Neural progenitor cell (in vitro differentiated cells): ENCODE data around the gene CNKSR1. TPM values are rescaled to one million over a fixed set of nuclear protein-coding genes. Genes with fewer than 3 reads are reported as not detected.

Experiments used
- DNase-seq: peaks from one replicate; pipeline ENCODE4 v3.0.0-alpha.2; 2016; ENCODE audit warnings: low spot score
- H2AFZ ChIP-seq: fragments of 200-600 bp; sonication (generic); replicated peaks from 2 replicates; pipeline ENCODE4 v1.6.1; 2016; ENCODE audit warnings: antibody characterized with exemption
- H3F3A ChIP-seq: fragments of 200-600 bp; sonication (generic); 2 replicates; pipeline ENCODE4 v1.6.1; 2016; ENCODE audit warnings: antibody characterized with exemption, low read depth
- H3K27ac ChIP-seq: fragments of 200-600 bp; sonication (generic); 2 replicates; pipeline ENCODE4 v1.5.1; 2016; ENCODE audit warnings: mild to moderate bottlenecking
- H3K27me3 ChIP-seq: fragments of 200-600 bp; sonication (generic); 2 replicates; pipeline ENCODE4 v1.6.1; 2016; ENCODE audit warnings: mild to moderate bottlenecking, moderate library complexity
- H3K36me3 ChIP-seq: fragments of 200-600 bp; sonication (generic); 2 replicates; pipeline ENCODE4 v1.5.1; 2016
- H3K4me1 ChIP-seq: fragments of 200-600 bp; sonication (generic); 2 replicates; pipeline ENCODE4 v1.6.1; 2016; ENCODE audit warnings: mixed run types
- H3K4me2 ChIP-seq: fragments of 200-600 bp; sonication (generic); 2 replicates; pipeline ENCODE4 v1.6.1; 2016
- H3K4me3 ChIP-seq: fragments of 200-600 bp; sonication (generic); 2 replicates; pipeline ENCODE4 v1.5.1; 2016
- H3K79me2 ChIP-seq: fragments of 200-600 bp; sonication (generic); 2 replicates; pipeline ENCODE4 v1.6.1; 2016; ENCODE audit warnings: low read depth
- H3K9ac ChIP-seq: fragments of 200-600 bp; sonication (generic); 2 replicates; pipeline ENCODE4 v1.6.1; 2016
- H3K9me3 ChIP-seq: fragments of 200-600 bp; sonication (generic); 2 replicates; pipeline ENCODE4 v1.5.1; 2016; ENCODE audit warnings: low read depth
- H4K20me1 ChIP-seq: fragments of 200-600 bp; sonication (generic); 2 replicates; pipeline ENCODE4 v1.6.1; 2016; ENCODE audit warnings: low read depth
- H3K27ac Mint-ChIP-seq: 3 replicates; pipeline ENCODE4 v1.8.0; 2021; ENCODE audit warnings: mixed read lengths
- H3K27me3 Mint-ChIP-seq: 2 replicates; pipeline ENCODE4 v1.8.0; 2022; ENCODE audit warnings: low read depth, mild to moderate bottlenecking, inconsistent platforms, moderate library complexity, mixed read lengths; ENCODE audit not compliant: insufficient read depth
- H3K36me3 Mint-ChIP-seq: 3 replicates; pipeline ENCODE4 v1.8.0; 2021; ENCODE audit warnings: mixed read lengths
- H3K4me1 Mint-ChIP-seq: 3 replicates; pipeline ENCODE4 v1.8.0; 2021; ENCODE audit warnings: mixed read lengths
- H3K4me3 Mint-ChIP-seq: 3 replicates; pipeline ENCODE4 v1.8.0; 2021; ENCODE audit warnings: mild to moderate bottlenecking, moderate library complexity, mixed read lengths
- H3K9me3 Mint-ChIP-seq: 3 replicates; pipeline ENCODE4 v1.8.0; 2020; ENCODE audit warnings: mixed read lengths
- EZH2 ChIP-seq: fragments of 200-600 bp; sonication (generic); IDR thresholded peaks from 2 replicates; pipeline ENCODE4 v1.6.1; 2017; ENCODE audit warnings: antibody characterized with exemption, mild to moderate bottlenecking, moderate library complexity
- EZH2phosphoT487 ChIP-seq: fragments of 200-600 bp; sonication (generic); IDR thresholded peaks from 2 replicates; pipeline ENCODE4 v1.6.1; 2017; ENCODE audit warnings: antibody characterized with exemption
- total RNA-seq: library from RNA; depleted of rRNA; stranded (reverse); fragments of >200 nt; gene quantifications from 2 replicates; pipeline ENCODE4 v1.2.3, GENCODE V29; 2015; ENCODE audit warnings: low replicate concordance
- TF ChIP-seq, protein P1 (sequence below): fragments of 200-600 bp; sonication (generic); IDR thresholded peaks from 2 replicates; pipeline ENCODE4 v1.5.1; 2017; ENCODE audit warnings: antibody characterized with exemption, mild to moderate bottlenecking

Gene CNKSR1
- total RNA-seq, 1 donor from 2014 or later: 7.8 TPM

DNA sequence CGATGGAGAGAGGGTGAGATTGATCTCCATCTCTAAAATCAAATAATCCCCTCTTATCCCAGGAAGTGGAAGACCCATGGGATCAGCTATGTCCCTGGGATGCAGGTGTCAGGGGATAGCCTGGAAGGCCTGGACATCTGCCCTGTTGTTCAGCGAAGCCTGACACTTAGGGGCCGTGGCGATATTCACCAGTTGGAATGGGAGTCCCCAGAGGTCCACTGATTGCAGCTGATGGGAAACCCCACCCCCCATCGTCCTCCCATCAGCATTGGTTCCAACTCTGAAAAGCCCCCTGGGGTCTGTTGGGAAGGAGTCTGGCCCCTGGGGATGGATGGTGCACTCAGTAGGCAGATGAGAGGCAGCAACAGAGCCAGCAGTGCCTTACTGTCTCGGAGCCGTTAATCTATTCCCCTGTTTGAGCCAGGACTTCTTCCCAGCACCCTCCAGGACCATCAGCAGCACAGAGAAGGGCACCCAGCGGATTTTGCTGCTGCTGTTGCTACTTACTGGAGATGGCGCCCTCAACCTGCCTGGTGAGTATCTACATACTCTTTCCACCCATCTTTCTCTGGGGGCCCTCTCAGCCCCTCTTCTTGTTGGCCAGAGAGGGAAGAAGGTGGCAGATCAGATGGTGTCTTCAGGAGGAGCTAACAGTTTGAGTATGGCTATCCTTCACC, 26.5 kb downstream of the CNKSR1 start:
- H3F3A ChIP-seq: no peaks in the 10 kb centered on the region
- DNase-seq: no peak
- H3K36me3 ChIP-seq: no peaks in the 10 kb centered on the region
- no peaks in the 10 kb centered on the region for H3K27me3 ChIP-seq
- Mint-ChIP-seq H3K27ac (no peak overlapping the region), H3K9me3 (no peaks in the 10 kb centered on the region), H3K4me1 (peaks cover 12% of the 10 kb centered on the region), H3K36me3 (no peaks in the 10 kb centered on the region), H3K4me3 (no peak overlapping the region), H3K27me3 (peaks cover 4% of the 10 kb centered on the region)
- no peaks in the 10 kb centered on the region for H3K9me3 ChIP-seq
- TF ChIP-seq EZH2 (no peak), EZH2phosphoT487 (no peak)
- TF ChIP-seq, protein P1, sequence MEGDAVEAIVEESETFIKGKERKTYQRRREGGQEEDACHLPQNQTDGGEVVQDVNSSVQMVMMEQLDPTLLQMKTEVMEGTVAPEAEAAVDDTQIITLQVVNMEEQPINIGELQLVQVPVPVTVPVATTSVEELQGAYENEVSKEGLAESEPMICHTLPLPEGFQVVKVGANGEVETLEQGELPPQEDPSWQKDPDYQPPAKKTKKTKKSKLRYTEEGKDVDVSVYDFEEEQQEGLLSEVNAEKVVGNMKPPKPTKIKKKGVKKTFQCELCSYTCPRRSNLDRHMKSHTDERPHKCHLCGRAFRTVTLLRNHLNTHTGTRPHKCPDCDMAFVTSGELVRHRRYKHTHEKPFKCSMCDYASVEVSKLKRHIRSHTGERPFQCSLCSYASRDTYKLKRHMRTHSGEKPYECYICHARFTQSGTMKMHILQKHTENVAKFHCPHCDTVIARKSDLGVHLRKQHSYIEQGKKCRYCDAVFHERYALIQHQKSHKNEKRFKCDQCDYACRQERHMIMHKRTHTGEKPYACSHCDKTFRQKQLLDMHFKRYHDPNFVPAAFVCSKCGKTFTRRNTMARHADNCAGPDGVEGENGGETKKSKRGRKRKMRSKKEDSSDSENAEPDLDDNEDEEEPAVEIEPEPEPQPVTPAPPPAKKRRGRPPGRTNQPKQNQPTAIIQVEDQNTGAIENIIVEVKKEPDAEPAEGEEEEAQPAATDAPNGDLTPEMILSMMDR: no peak
- H3K4me2 ChIP-seq: no peak overlapping the region
- no peak overlapping the region for H3K4me3 ChIP-seq
- H3K4me1 ChIP-seq: peaks cover 4% of the 10 kb centered on the region
- no peak overlapping the region for H3K27ac ChIP-seq
- no peak overlapping the region for H3K9ac ChIP-seq
- H4K20me1 ChIP-seq: no peaks in the 10 kb centered on the region
- peak overlapping the region; percentile 72 for H2AFZ ChIP-seq
- H3K79me2 ChIP-seq: no peaks in the 10 kb centered on the region

DNA sequence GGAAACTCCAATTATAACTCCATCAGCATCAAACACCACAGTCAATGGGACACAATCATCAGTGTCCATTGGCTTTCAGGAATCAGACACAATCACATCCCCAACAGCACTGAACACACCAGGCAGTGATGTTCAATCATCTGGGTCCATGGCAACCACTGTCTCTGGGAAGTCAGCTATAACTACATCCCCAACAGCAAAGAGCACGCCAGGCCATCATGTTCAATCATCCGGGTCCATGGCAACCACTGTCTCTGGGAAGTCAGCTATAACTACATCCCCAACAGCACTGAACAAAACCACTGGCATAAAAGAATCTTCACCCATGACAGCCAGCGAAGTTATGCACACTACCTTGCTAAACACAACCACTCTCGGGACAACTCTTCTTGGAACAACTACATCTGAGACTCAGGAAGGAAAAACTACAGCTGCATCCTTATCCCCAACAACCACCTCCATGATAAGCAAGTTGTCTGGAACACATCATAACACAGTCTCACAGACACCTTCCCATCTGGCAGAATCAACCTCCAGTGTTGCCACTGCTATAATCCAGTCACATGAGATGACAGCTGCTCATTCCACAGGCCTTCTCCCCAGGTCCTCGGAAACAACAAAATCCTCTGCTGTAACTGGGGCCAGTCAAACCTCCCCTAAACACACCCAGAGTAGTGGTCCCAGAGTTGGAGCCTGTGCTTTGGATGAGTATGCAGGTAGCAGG, 33.0 kb downstream of the CNKSR1 start:
- Histone ChIP-seq H3K79me2 (no peaks in the 10 kb centered on the region), H3K36me3 (no peaks in the 10 kb centered on the region), H3F3A (no peaks in the 10 kb centered on the region), H4K20me1 (no peaks in the 10 kb centered on the region), H3K9me3 (no peaks in the 10 kb centered on the region), H3K27ac (no peak overlapping the region), H3K27me3 (no peaks in the 10 kb centered on the region), H3K4me3 (no peak overlapping the region), H3K9ac (no peak overlapping the region), H2AFZ (no peak overlapping the region), H3K4me2 (no peak overlapping the region), H3K4me1 (no peaks in the 10 kb centered on the region)
- H3K9me3 Mint-ChIP-seq: no peaks in the 10 kb centered on the region
- no peak overlapping the region for H3K27ac Mint-ChIP-seq
- H3K36me3 Mint-ChIP-seq: no peaks in the 10 kb centered on the region
- H3K4me3 Mint-ChIP-seq: no peak overlapping the region
- TF ChIP-seq, protein P1: no peak
- TF ChIP-seq EZH2 (no peak), EZH2phosphoT487 (no peak)
- H3K27me3 Mint-ChIP-seq: peaks cover 2% of the 10 kb centered on the region
- no peak for DNase-seq
- peaks cover 13% of the 10 kb centered on the region for H3K4me1 Mint-ChIP-seq

DNA sequence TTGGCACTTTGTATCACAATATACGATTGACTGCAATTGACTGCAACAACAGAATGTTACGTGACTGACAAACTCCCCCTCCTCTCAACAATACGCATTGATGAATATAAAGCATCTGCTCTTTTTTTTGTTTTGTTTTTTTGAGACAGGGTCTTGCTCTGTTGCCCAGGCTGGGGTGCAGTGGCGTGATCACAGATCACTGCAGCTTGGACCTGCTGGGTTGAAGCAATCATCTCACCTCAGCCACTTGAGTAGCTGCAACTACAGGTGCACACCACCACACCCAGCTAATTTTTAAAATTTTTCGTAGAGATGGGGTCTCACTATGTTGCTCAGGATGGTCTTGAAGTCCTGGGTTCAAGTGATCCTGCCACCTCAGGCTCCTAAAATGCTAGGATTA, 35.4 kb downstream of the CNKSR1 start:
- peaks cover 13% of the 10 kb centered on the region for H3K4me1 Mint-ChIP-seq
- Histone ChIP-seq H3K9ac (no peak overlapping the region), H3K4me3 (no peak overlapping the region), H3K27me3 (no peaks in the 10 kb centered on the region), H3K9me3 (no peaks in the 10 kb centered on the region), H3K79me2 (no peaks in the 10 kb centered on the region), H2AFZ (no peak overlapping the region), H3K36me3 (no peaks in the 10 kb centered on the region), H4K20me1 (no peaks in the 10 kb centered on the region), H3K4me2 (no peak overlapping the region), H3K27ac (no peak overlapping the region), H3K4me1 (no peaks in the 10 kb centered on the region), H3F3A (no peaks in the 10 kb centered on the region)
- no peak for DNase-seq
- no peak overlapping the region for H3K27ac Mint-ChIP-seq
- H3K4me3 Mint-ChIP-seq: no peak overlapping the region
- H3K36me3 Mint-ChIP-seq: no peaks in the 10 kb centered on the region
- H3K9me3 Mint-ChIP-seq: no peaks in the 10 kb centered on the region
- TF ChIP-seq, protein P1: no peak
- no peak for TF ChIP-seq EZH2phosphoT487
- no peak for TF ChIP-seq EZH2
- H3K27me3 Mint-ChIP-seq: no peaks in the 10 kb centered on the region
